ENCODE measurements around the gene CYS1.
A peak's percentile ranks its signal among the peaks of the same experiment; 100 is the strongest.

CYS1 gene

GRCh38 chr2:10071595-10071994 lies 8.6 kb downstream of the CYS1 start:
- DNase-seq (ENCODE audit: low spot score), result no peak

DNA sequence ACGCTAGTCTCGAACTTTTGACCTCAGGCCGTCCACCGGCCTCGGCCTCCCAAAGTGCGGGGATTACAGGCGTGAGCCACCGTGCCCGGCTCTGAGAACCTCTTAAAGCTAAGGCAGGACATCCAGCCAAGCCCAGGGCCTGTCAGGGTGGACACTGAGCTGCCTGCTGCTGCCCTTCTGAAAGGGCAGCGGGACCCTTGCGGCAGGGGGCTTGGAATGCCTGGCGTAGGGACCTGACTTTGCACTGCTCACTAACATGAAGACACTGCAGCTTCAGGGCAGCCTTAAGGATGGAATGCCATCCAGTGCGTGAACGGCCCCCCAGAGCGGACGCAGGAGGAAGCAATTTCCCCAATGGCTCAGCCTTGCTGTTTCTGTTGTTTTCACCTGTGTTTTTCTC lies 9.0 kb downstream of the CYS1 start:
- no peak for DNase-seq (ENCODE audit: low spot score)

DNA sequence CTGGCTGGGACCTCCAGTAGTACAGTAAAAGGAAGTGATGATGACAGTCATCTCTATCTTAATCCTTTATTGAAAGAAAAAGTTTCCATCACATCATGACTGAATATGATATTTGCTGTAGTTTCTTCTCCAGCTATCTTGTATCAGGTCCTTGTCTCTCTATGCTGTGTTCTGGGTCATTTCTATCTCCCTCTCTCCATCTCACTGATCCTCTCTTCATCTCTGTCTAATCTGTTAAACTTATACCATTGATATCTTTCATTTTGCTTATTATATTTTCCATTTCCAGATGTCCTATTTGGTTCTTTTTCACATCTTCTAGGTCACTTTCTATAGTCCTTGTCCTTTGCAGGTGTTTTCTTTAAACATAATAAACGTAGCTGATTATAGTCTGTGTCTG lies 12.3 kb downstream of the CYS1 start:
- no peak for DNase-seq (ENCODE audit: low spot score)

- DNase-seq (ENCODE audit: low spot score), result no peak
Measured at GRCh38 chr2:10067330-10067729, 12.9 kb downstream of the CYS1 start.

DNA sequence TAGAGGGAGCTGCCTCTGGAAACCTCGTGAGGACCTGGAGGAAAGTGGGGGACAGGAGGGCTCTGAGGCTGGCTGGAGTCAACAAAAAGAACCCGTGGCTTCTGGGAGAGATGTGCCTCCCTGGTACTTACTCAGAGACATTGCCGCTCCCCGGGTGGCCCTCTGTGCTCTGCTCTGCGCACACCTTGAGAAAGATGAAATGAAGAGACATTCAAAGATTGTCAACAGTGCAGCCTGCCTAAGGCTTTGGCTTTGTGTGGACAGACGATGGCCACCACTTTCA lies 14.5 kb downstream of the CYS1 start:
- no peak for DNase-seq (ENCODE audit: low spot score)

GRCh38 chr2:10064932-10065772 lies 15.1 kb downstream of the CYS1 start:
- no peak for DNase-seq (ENCODE audit: low spot score)

DNA sequence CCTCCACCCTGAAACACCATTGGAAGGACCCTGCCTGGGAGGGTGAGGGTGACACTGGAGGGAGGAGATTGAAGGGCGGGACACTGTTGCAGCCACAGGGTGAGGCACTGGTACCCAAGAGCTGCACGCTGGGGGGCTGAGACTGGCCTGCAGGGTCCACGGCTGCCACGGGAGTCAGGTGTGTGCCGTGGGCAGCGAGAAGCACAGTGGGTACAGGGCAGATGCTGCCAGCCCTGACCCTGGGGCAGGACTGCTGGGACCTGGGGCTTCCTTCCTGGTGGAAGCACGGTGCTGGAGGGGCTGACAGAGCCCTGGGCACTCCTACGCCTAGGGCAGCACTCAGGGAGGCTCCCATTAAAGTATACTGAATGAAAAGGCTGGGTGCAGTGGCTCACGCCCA lies 16.6 kb downstream of the CYS1 start:
- no peak for DNase-seq (ENCODE audit: low spot score)

DNA sequence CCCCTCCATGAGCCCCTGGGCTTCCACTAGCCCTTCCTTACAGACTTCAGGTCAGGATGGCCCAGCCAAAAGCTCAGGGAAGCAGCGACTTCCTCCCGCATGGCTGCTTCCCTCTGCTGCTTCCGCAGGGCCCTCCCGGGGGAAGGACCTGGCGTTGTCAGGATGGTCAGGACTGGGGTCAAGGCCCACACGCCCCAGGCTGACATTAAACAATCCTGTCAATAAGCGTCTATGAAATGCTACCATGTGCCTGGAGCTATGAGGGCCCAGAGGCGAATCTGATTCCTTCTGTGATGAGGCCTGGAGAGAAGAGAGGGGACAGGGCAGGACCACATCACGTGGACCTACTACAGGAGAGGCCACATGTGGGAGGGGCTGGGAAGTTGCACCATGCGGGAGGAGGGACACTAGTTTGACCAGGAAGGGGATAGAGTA lies 17.3 kb downstream of the CYS1 start:
- DNase-seq (ENCODE audit: low spot score), result no peak

DNA sequence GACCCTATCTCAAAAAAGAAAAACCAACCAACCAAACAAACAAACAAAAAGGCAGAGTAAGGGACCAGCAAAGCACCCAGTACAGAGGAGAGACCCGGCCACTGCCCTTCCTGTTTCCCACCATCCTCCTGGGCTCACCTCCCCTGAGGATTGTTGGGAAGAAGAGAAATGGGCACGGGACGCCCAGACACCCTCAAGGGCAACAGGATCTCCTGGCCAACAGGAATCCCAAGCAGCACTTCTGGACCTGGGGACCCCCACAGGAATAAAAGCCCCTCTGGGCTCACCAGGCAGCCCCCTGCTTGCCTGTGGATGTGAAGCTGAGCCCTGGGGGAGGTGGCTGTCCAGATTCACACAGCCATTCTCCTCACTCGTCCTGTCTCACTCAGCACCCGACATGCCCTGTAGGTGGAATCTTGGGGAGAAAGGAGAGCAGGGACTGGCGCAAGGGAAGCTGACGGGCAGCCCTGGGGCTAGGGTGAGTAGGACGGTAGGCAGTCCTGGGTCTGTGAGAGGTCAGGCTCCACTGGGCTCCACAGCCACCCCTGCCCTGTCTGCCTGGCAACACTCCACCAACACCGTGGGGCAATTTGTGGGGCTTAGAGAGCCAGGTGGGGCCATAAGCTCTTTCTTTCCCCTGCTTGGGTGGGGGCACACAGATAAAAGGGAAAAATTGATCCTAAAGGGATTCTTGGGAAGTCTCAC lies 18.8 kb downstream of the CYS1 start:
- DNase-seq (ENCODE audit: low spot score), result no peak

- DNase-seq (ENCODE audit: low spot score), result no peak
Measured at GRCh38 chr2:10059552-10060335, 20.5 kb downstream of the CYS1 start.

GRCh38 chr2:10059016-10059351 lies 21.2 kb downstream of the CYS1 start:
- DNase-seq (ENCODE audit: low spot score), result no peak

DNA sequence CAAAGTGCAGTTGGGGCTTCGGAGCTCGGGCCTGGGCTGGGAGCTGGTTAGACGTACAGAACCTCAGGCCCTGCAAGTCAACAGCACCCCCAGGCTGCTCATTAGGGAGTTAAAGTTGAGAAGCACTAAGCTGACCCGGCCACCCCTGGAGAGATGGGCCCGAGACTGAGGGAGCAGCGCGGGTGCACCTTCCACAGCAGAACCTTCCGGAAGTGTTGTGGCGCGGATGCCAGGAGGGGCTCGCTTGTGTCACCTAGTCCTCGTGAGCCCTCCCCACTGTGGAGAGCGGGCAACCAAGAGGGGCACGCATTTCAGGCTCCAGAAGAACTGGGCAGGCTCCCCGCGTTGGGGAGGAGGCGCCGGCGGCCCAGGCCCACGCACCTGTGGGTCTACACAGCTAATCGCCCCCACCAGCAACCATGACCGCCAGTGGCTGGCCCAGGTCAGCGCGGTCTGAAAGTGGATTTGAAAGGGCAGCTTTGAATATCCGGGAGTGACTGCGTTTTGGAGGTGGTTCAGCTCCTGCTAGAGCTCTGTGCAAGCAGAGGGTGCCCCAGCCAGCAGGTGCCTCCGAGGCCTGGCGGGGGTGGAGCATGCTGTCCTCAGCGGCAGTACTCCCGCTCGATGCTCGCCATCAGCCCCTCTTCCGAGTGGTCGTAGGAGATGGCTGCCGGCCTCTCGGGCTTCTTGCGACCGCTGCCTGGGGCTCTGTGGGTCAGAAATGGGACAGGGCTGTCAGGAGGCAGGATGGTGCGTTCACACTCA lies 21.8 kb downstream of the CYS1 start:
- DNase-seq (ENCODE audit: low spot score), result no peak

- no peak for DNase-seq (ENCODE audit: low spot score)
Measured at GRCh38 chr2:10057231-10058107, 22.7 kb downstream of the CYS1 start.

DNA sequence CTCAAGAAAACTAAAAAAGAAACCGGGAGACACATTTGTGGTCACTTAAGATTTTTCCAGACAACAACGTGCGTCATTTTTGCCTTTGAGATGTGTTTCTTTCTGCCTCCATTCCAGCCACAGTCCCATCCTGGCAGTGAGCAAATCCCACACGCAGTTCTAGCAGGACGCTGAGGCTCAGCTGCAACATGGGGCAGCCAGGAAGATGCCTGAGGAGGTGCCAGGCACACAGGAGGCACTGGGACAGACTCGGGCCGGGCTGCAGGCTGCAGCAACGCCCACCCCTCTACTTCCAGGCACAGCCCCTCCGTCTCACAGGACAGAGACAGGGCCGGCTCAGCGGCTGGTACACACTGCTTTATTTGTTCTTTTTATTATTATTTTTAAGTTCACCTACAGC lies 23.8 kb downstream of the CYS1 start:
- no peak for DNase-seq (ENCODE audit: low spot score)

DNA sequence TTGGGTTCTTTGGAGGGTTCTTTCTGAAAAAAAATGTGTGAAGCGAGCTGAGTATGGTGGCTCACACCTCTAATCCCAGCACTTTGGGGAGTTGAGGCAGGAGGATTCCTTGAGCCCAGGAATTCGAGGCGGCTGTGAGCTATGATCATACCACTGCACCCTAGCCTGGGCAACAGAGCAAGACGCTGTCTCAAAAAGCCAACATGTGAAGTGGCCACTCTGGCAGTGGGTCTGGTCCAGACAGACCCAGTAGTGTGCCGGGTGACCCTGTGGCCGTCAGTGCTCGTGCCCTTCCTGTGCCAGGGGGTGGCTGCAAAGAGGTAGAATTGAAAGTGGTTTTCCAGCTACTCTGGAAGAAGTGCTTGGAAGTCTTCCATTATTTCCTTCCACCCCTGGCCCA lies 25.2 kb downstream of the CYS1 start:
- DNase-seq (ENCODE audit: low spot score), result no peak

DNA sequence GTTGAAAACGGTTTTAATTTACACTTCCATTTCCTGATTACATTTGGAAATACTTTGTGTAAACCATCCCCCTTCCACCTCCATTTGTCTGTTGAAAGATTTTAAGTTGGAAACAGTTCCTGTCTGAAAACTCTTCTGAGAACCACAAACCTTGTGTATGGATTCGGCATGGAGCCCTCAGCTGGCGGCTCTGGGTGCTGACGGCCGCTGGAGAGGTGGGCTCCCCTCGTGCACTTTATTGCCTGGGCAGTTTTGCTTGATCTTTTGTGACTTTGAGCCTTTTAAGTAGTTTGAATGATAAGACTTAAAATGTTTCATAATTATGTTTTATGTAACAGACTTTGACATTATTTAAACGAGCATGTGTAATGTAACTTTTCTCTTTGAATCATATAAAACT lies 25.8 kb downstream of the CYS1 start:
- DNase-seq (ENCODE audit: low spot score), result no peak

DNA sequence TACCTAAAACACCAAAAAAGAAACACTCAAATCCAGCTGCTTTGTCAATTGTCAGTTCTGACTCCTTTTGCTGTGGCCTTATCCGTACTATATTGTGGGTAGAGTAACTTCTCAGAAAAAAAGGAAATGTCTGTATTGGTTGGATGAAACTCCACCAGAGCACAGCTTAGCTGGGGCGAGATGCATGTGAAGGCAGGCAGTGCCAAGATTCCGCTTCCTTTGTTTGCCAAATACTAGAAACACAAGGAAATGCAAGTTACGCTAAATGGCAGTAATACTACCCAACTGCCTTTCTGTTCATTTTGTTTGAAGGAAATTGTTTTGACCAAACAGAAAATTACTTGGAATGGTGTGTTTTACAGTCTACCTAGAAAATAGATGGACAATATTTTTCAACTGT lies 26.9 kb downstream of the CYS1 start:
- DNase-seq (ENCODE audit: low spot score), result no peak

- DNase-seq (ENCODE audit: low spot score), result no peak
Measured at GRCh38 chr2:10052216-10052615, 28.0 kb downstream of the CYS1 start.

DNA sequence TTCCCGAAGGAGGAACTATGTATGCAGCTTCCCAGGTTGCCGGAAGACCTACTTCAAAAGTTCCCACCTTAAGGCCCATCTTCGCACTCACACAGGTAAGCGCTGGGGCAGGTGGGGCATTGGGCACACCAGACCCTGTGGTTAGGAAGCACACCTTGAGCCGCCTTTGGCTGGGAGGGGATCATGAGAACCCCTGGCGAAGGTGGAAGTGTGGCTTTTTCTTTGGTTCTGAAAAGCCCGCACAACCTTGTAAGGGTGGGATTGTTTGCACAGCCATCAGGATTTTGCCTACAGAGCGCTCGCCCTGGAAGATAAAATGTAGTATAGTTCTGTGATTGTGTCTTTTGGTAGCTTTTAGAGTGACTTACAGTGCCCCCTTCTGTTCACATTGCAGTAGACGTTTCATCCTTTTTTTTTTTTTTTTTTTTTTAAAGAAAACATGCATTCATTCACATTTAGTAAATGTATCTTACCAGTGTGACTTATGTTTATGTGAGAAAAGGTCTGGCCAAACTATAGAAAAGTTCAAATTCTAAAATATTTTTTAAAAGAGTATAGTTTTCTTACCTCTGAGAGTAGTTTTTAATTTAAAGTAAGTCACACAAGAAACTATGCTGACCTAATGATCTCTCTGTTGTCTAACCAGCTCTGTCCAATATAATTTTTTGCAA lies 31.6 kb downstream of the CYS1 start:
- DNase-seq (ENCODE audit: low spot score), result peak; percentile 54

- DNase-seq (ENCODE audit: low spot score), result no peak
Measured at GRCh38 chr2:10047616-10048500, 32.4 kb downstream of the CYS1 start.
